GM23338 (cell line): ENCODE data around the gene CAMTA1. TPM values are rescaled to one million over a fixed set of nuclear protein-coding genes. Genes with fewer than 3 reads are reported as not detected.

Experiments used
- ATAC-seq: fragments of 200-7000 bp; cut with Tn5 transposase; 3 replicates; pipeline ENCODE4 v1.9.1; 2020
- DNase-seq: peaks from one replicate; pipeline ENCODE4 v3.0.0-alpha.2; 2015; ENCODE audit warnings: low spot score
- H2AFZ ChIP-seq: fragments of 200-600 bp; sonication (generic); 2 replicates; pipeline ENCODE4 v1.8.0; 2016; ENCODE audit warnings: antibody characterized with exemption, mild to moderate bottlenecking, moderate library complexity
- H3F3A ChIP-seq: fragments of 200-600 bp; sonication (generic); replicated peaks from 2 replicates; pipeline ENCODE4 v1.8.0; 2017; ENCODE audit warnings: antibody characterized with exemption, mixed run types, low read depth
- H3K27ac ChIP-seq: fragments of 200-600 bp; sonication (generic); 2 replicates; pipeline ENCODE4 v1.6.1; 2016; ENCODE audit warnings: low read depth
- H3K27me3 ChIP-seq: fragments of 200-600 bp; sonication (generic); 2 replicates; pipeline ENCODE4 v1.8.0; 2016; ENCODE audit warnings: mild to moderate bottlenecking, mixed run types, moderate library complexity; ENCODE audit not compliant: insufficient read depth
- H3K36me3 ChIP-seq: fragments of 200-600 bp; sonication (generic); 2 replicates; pipeline ENCODE4 v1.8.0; 2016; ENCODE audit warnings: mild to moderate bottlenecking; ENCODE audit not compliant: insufficient read depth
- H3K4me1 ChIP-seq: fragments of 200-600 bp; sonication (generic); 2 replicates; pipeline ENCODE4 v1.8.0; 2016; ENCODE audit warnings: mild to moderate bottlenecking, moderate library complexity; ENCODE audit not compliant: insufficient read depth
- H3K4me2 ChIP-seq: fragments of 200-600 bp; sonication (generic); 2 replicates; pipeline ENCODE4 v1.7.1; 2017; ENCODE audit warnings: mixed run types
- H3K4me3 ChIP-seq: fragments of 200-600 bp; sonication (generic); 2 replicates; pipeline ENCODE4 v1.6.1; 2016; ENCODE audit warnings: mixed run types
- H3K79me2 ChIP-seq: fragments of 200-600 bp; sonication (generic); replicated peaks from 2 replicates; pipeline ENCODE4 v1.8.0; 2017; ENCODE audit warnings: mild to moderate bottlenecking; ENCODE audit not compliant: insufficient read depth
- H3K9me2 ChIP-seq: fragments of 200-600 bp; sonication (generic); 2 replicates; pipeline ENCODE4 v1.8.0; 2017; ENCODE audit not compliant: insufficient read depth
- H4K20me1 ChIP-seq: fragments of 200-600 bp; sonication (generic); replicated peaks from 2 replicates; pipeline ENCODE4 v1.8.0; 2017; ENCODE audit warnings: mild to moderate bottlenecking; ENCODE audit not compliant: insufficient read depth
- H3K27ac Mint-ChIP-seq: 2 replicates; pipeline ENCODE4 v1.8.0; 2020; ENCODE audit warnings: inconsistent platforms, mild to moderate bottlenecking, moderate library complexity, mixed read lengths
- H3K27me3 Mint-ChIP-seq: 3 replicates; pipeline ENCODE4 v1.8.0; 2022; ENCODE audit warnings: low read depth, mild to moderate bottlenecking, moderate library complexity, mixed read lengths, inconsistent platforms; ENCODE audit not compliant: insufficient read depth, poor library complexity
- H3K36me3 Mint-ChIP-seq: 3 replicates; pipeline ENCODE4 v1.8.0; 2021; ENCODE audit warnings: low read depth, mild to moderate bottlenecking, inconsistent platforms, moderate library complexity, mixed read lengths
- H3K4me1 Mint-ChIP-seq: 3 replicates; pipeline ENCODE4 v1.8.0; 2020; ENCODE audit warnings: mild to moderate bottlenecking, inconsistent platforms, mixed read lengths
- H3K4me3 Mint-ChIP-seq: 3 replicates; pipeline ENCODE4 v1.8.0; 2021; ENCODE audit warnings: moderate library complexity, mild to moderate bottlenecking, inconsistent platforms, mixed read lengths
- H3K9me3 Mint-ChIP-seq: 3 replicates; pipeline ENCODE4 v1.8.0; 2020; ENCODE audit warnings: moderate library complexity, mild to moderate bottlenecking, inconsistent platforms, mixed read lengths
- CREB1 ChIP-seq: fragments of 250-450 bp; sonication (Bioruptor Pico); IDR thresholded peaks from 2 replicates; pipeline ENCODE4 v1.5.0; 2020; ENCODE audit warnings: low read depth, mild to moderate bottlenecking, moderate library complexity
- EZH2phosphoT487 ChIP-seq: fragments of 200-600 bp; sonication (generic); IDR thresholded peaks from one replicate; pipeline ENCODE4 v1.8.1; 2018; ENCODE audit warnings: antibody characterized with exemption; ENCODE audit not compliant: unreplicated experiment
- JUNB ChIP-seq: IDR thresholded peaks from one replicate; pipeline ENCODE4 v1.6.1; 2016; ENCODE audit warnings: antibody characterized with exemption; ENCODE audit not compliant: unreplicated experiment
- NANOG ChIP-seq: IDR thresholded peaks from 2 replicates; pipeline ENCODE4 v1.6.1; 2016; ENCODE audit warnings: antibody characterized with exemption, borderline replicate concordance
- POLR2AphosphoS5 ChIP-seq: IDR thresholded peaks from 2 replicates; pipeline ENCODE4 v1.6.1; 2016; ENCODE audit warnings: antibody characterized with exemption, low read depth
- STAT1 ChIP-seq: IDR thresholded peaks from one replicate; pipeline ENCODE4 v1.6.1; 2016; ENCODE audit warnings: antibody characterized with exemption; ENCODE audit not compliant: unreplicated experiment
- ZNF331 ChIP-seq: fragments of 250-450 bp; sonication (Bioruptor Pico); IDR thresholded peaks from 2 replicates; pipeline ENCODE4 v1.5.0; 2020; ENCODE audit warnings: low read depth, mild to moderate bottlenecking, moderate library complexity
- polyA plus RNA-seq: library from polyadenylated mRNA; unstranded; fragments of >200 nt; fragmentation: Nextera tagmentation; extraction: Ambion mirVana; gene quantifications from 2 replicates; pipeline ENCODE4 v1.2.1, GENCODE V29; 2016
- total RNA-seq: library from RNA; depleted of rRNA; stranded (reverse); fragments of >200 nt; shearing (Covaris generic); gene quantifications from 2 replicates; pipeline ENCODE4 v1.2.3, GENCODE V29; 2014
- TF ChIP-seq, protein P1 (sequence below): IDR thresholded peaks from one replicate; pipeline ENCODE4 v1.6.1; 2018; ENCODE audit warnings: antibody characterized with exemption; ENCODE audit not compliant: unreplicated experiment
- TF ChIP-seq, protein P2 (sequence below), 2 experiments: fragments of 200-600 bp in 1 of 2; sonication (generic) in 1 of 2; conservative IDR thresholded peaks; 2 replicates each; pipeline versions ENCODE4 v1.5.1 to v1.6.1; 2016 to 2017; ENCODE audit warnings: antibody characterized with exemption in 2 of 2, low read depth in 2 of 2, mild to moderate bottlenecking in 2 of 2, moderate library complexity in 1 of 2

The CAMTA1 gene
- total and polyA plus RNA-seq, 2 experiments from 2014 or later, result 115 to 519 TPM

DNA sequence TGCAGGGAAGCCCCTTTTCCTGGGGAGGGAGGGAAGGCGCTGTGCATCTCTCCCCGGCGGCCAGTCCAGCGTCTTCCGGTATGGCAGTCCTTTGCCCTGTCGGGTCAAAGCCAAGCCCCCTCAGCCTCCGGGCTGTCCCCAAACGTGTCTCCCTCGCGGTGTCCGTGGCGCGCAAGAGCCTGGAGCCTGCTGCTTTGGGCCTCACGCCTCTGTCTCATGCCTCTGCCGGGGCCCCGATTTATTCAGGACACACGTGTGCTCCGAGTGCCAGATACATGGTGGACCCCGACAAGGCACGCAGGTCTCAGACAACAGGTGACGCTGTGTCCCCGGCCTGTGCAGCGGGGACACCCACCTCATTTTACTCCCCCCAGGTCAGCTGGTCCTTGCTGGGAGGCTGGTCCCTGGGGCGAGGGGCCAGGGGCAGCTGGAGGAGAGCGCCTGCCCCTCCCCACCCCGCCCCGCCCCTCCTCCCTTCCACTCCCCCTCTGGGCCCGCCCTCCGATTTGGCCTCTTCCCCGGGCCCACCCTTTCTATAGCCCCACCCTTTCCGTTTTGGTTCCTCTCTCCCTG lies 176.7 kb downstream of the CAMTA1 start:
- Histone ChIP-seq H3F3A (no peaks in the 10 kb centered on the region), H3K79me2 (no peaks in the 10 kb centered on the region), H3K27ac (no peak overlapping the region), H3K4me2 (peak overlapping the region; percentile 94), H2AFZ (peak overlapping the region; percentile 96; the same call in 1 of the 2 replicates), H3K4me1 (peaks cover 7% of the 10 kb centered on the region; the same call in 1 of the 2 replicates), H3K9me2 (no peaks in the 10 kb centered on the region), H3K4me3 (peak overlapping the region; percentile 85), H3K36me3 (no peaks in the 10 kb centered on the region), H3K27me3 (no peaks in the 10 kb centered on the region), H4K20me1 (no peaks in the 10 kb centered on the region)
- peak; percentile 3 for ATAC-seq
- Mint-ChIP-seq H3K4me1 (peaks cover 34% of the 10 kb centered on the region), H3K4me3 (peak overlapping the region; percentile 90), H3K27me3 (peaks cover 11% of the 10 kb centered on the region), H3K9me3 (no peaks in the 10 kb centered on the region; the same call in 2 of the 3 replicates), H3K36me3 (no peaks in the 10 kb centered on the region; the same call in 2 of the 3 replicates), H3K27ac (no peak overlapping the region; the same call in 1 of the 2 replicates)
- peak; percentile 57 for DNase-seq
- TF ChIP-seq ZNF331 (CRISPR knock-in tag) (no peak), POLR2AphosphoS5 (peak; percentile 39; the same call in 1 of the 2 replicates), EZH2phosphoT487 (no peak), CREB1 (CRISPR knock-in tag) (no peak)

DNA sequence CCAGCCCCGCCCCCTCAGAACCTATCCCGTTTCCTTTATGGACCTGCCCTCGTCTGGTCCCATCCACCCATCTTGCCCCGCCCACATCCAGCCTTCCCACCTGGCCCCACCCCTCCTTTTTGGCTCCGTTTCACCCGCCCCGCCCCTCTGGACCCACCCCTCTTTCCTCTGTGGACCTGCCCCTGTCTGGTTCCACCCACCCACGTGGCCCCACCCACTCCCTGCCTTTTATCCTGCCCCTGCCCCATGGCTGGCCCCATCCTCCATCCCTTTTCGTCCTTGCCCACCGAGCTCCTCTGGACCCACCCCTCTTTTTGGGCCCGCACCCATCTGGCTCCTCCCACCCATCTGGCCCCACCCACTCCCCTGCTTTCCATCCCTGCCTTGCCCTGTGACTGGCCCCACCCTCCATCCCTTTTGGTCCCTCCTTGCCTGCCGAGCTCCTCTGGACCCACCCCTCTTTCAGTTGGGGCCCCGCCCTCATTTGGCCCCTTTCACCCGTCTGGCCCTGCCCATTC lies 177.3 kb downstream of the CAMTA1 start:
- Mint-ChIP-seq H3K36me3 (no peaks in the 10 kb centered on the region; the same call in 2 of the 3 replicates), H3K4me3 (peak overlapping the region; percentile 90; the same call in 2 of the 3 replicates), H3K4me1 (peaks cover 34% of the 10 kb centered on the region), H3K27ac (no peak overlapping the region), H3K9me3 (no peaks in the 10 kb centered on the region; the same call in 2 of the 3 replicates), H3K27me3 (peaks cover 11% of the 10 kb centered on the region)
- H3K27me3 ChIP-seq, result no peaks in the 10 kb centered on the region
- peaks cover 7% of the 10 kb centered on the region; the same call in 1 of the 2 replicates for H3K4me1 ChIP-seq
- peak; percentile 60 for ATAC-seq
- no peaks in the 10 kb centered on the region for H3K79me2 ChIP-seq
- no peak overlapping the region for H3K27ac ChIP-seq
- DNase-seq, result peak; percentile 99
- H3K4me2 ChIP-seq, result no peak overlapping the region
- no peaks in the 10 kb centered on the region for H3K9me2 ChIP-seq
- H4K20me1 ChIP-seq, result no peaks in the 10 kb centered on the region
- no peaks in the 10 kb centered on the region for H3F3A ChIP-seq
- H2AFZ ChIP-seq, result no peak overlapping the region
- H3K36me3 ChIP-seq, result no peaks in the 10 kb centered on the region
- no peak overlapping the region for H3K4me3 ChIP-seq
- no peak for TF ChIP-seq NANOG
- TF ChIP-seq, protein P1, sequence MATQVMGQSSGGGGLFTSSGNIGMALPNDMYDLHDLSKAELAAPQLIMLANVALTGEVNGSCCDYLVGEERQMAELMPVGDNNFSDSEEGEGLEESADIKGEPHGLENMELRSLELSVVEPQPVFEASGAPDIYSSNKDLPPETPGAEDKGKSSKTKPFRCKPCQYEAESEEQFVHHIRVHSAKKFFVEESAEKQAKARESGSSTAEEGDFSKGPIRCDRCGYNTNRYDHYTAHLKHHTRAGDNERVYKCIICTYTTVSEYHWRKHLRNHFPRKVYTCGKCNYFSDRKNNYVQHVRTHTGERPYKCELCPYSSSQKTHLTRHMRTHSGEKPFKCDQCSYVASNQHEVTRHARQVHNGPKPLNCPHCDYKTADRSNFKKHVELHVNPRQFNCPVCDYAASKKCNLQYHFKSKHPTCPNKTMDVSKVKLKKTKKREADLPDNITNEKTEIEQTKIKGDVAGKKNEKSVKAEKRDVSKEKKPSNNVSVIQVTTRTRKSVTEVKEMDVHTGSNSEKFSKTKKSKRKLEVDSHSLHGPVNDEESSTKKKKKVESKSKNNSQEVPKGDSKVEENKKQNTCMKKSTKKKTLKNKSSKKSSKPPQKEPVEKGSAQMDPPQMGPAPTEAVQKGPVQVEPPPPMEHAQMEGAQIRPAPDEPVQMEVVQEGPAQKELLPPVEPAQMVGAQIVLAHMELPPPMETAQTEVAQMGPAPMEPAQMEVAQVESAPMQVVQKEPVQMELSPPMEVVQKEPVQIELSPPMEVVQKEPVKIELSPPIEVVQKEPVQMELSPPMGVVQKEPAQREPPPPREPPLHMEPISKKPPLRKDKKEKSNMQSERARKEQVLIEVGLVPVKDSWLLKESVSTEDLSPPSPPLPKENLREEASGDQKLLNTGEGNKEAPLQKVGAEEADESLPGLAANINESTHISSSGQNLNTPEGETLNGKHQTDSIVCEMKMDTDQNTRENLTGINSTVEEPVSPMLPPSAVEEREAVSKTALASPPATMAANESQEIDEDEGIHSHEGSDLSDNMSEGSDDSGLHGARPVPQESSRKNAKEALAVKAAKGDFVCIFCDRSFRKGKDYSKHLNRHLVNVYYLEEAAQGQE, result no peak
- no peak for TF ChIP-seq STAT1
- no peak for TF ChIP-seq EZH2phosphoT487
- TF ChIP-seq CREB1 (CRISPR knock-in tag), result no peak
- TF ChIP-seq JUNB, result no peak
- TF ChIP-seq, protein P2, sequence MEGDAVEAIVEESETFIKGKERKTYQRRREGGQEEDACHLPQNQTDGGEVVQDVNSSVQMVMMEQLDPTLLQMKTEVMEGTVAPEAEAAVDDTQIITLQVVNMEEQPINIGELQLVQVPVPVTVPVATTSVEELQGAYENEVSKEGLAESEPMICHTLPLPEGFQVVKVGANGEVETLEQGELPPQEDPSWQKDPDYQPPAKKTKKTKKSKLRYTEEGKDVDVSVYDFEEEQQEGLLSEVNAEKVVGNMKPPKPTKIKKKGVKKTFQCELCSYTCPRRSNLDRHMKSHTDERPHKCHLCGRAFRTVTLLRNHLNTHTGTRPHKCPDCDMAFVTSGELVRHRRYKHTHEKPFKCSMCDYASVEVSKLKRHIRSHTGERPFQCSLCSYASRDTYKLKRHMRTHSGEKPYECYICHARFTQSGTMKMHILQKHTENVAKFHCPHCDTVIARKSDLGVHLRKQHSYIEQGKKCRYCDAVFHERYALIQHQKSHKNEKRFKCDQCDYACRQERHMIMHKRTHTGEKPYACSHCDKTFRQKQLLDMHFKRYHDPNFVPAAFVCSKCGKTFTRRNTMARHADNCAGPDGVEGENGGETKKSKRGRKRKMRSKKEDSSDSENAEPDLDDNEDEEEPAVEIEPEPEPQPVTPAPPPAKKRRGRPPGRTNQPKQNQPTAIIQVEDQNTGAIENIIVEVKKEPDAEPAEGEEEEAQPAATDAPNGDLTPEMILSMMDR (conservative IDR thresholded peaks at IDR 0.05; ENCODE audit: low read depth in 2 of 2), result no peak
- no peak for TF ChIP-seq POLR2AphosphoS5
